Tibial nerve (tissue), 3 donors: ENCODE results near the gene MAGT1.

Experiments
- POLR2A ChIP-seq, 2 donors: fragments of 450-650 bp; IDR thresholded peaks; one replicate each; pipeline ENCODE4 v1.6.1; 2017; ENCODE audit warnings: antibody characterized with exemption in 2 of 2, mild to moderate bottlenecking in 2 of 2, moderate library complexity in 2 of 2
- TF ChIP-seq, protein P1 (sequence below), 5 experiments: fragments of 200-600 bp in 3 of 5; fragments of 450-650 bp in 2 of 5; sonication (generic) in 3 of 5; IDR thresholded peaks; one replicate each; pipeline ENCODE4 v1.5.1; 2016 to 2019; ENCODE audit warnings: antibody characterized with exemption in 5 of 5, mild to moderate bottlenecking in 3 of 5, moderate library complexity in 2 of 5

DNA sequence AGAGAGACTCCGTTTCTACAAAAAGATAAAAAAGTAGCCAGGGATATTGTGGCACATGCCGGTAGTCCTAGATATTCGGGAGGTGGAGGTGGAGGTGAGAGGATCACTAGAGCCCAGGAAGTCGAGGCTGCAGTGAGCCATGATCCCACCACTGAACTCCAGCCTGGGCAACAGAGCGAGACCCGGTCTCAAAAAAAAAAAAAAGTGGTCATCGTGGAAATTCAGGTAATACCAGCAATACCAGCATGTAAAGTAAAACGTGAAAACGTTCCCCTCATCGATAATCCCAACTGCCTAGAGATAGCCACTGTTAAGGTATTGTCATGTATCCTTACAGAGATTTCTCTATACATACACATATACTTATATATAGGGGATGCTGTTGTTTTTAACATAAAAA is 1.5 kb downstream of the MAGT1 start:
- no peak for TF ChIP-seq POLR2A (IDR thresholded peaks at IDR 0.05)
- TF ChIP-seq, protein P1, sequence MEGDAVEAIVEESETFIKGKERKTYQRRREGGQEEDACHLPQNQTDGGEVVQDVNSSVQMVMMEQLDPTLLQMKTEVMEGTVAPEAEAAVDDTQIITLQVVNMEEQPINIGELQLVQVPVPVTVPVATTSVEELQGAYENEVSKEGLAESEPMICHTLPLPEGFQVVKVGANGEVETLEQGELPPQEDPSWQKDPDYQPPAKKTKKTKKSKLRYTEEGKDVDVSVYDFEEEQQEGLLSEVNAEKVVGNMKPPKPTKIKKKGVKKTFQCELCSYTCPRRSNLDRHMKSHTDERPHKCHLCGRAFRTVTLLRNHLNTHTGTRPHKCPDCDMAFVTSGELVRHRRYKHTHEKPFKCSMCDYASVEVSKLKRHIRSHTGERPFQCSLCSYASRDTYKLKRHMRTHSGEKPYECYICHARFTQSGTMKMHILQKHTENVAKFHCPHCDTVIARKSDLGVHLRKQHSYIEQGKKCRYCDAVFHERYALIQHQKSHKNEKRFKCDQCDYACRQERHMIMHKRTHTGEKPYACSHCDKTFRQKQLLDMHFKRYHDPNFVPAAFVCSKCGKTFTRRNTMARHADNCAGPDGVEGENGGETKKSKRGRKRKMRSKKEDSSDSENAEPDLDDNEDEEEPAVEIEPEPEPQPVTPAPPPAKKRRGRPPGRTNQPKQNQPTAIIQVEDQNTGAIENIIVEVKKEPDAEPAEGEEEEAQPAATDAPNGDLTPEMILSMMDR (IDR thresholded peaks at IDR 0.05), result no peak
